PFSK-1 (cell line): ENCODE measurements around the gene GRIP1.

ENCODE experiments used
- FOXP2 ChIP-seq: optimal IDR thresholded peaks from 2 replicates; pipeline ENCODE3; 2011; ENCODE audit warnings: borderline replicate concordance, control low read depth, inconsistent platforms; ENCODE audit not compliant: insufficient read depth; ENCODE audit errors: extremely low read length, extremely low read depth
- POLR2AphosphoS5 ChIP-seq: IDR thresholded peaks from 2 replicates; pipeline ENCODE4 v1.6.1; 2012; ENCODE audit warnings: low read depth, mild to moderate bottlenecking, control low read depth, low read length, moderate library complexity
- SIN3A ChIP-seq: IDR thresholded peaks from 2 replicates; pipeline ENCODE4 v1.6.1; 2012; ENCODE audit warnings: mild to moderate bottlenecking, low read length, moderate library complexity, borderline replicate concordance; ENCODE audit not compliant: insufficient read depth
- TAF1 ChIP-seq: IDR thresholded peaks from 2 replicates; pipeline ENCODE4 v1.6.1; 2012; ENCODE audit warnings: low read length, control low read depth, borderline replicate concordance; ENCODE audit not compliant: insufficient read depth
- TF ChIP-seq, protein P1 (sequence below), 2 experiments: IDR thresholded peaks; 2 replicates each; pipeline versions ENCODE4 v1.6.1 to v1.8.0; 2011 to 2012; ENCODE audit warnings: low read depth in 2 of 2, low read length in 2 of 2, control low read depth in 1 of 2, inconsistent platforms in 1 of 2, mild to moderate bottlenecking in 1 of 2, moderate library complexity in 1 of 2; ENCODE audit not compliant: insufficient read depth in 1 of 2

DNA sequence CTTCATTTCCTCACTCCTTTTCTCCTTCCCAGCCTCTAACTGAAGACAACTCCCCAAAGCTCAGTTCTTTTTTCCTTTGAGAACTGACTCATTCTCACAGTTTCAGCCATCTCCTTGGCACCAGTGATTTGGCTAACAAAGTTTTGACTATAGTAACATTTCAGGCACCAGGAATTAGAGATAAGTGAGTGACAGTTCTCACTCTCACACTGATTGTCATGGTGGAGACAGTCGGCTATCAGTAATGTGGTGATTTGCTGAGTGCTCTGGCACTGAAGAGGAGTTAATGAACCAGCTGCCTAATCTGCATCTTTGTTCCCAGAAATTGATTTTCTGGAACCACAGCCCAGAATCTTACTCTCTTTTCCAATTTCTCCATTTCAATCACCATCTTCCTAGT is 347.1 kb downstream of the GRIP1 start:
- no peak for TF ChIP-seq POLR2AphosphoS5
- no peak for TF ChIP-seq TAF1
- TF ChIP-seq, protein P1, sequence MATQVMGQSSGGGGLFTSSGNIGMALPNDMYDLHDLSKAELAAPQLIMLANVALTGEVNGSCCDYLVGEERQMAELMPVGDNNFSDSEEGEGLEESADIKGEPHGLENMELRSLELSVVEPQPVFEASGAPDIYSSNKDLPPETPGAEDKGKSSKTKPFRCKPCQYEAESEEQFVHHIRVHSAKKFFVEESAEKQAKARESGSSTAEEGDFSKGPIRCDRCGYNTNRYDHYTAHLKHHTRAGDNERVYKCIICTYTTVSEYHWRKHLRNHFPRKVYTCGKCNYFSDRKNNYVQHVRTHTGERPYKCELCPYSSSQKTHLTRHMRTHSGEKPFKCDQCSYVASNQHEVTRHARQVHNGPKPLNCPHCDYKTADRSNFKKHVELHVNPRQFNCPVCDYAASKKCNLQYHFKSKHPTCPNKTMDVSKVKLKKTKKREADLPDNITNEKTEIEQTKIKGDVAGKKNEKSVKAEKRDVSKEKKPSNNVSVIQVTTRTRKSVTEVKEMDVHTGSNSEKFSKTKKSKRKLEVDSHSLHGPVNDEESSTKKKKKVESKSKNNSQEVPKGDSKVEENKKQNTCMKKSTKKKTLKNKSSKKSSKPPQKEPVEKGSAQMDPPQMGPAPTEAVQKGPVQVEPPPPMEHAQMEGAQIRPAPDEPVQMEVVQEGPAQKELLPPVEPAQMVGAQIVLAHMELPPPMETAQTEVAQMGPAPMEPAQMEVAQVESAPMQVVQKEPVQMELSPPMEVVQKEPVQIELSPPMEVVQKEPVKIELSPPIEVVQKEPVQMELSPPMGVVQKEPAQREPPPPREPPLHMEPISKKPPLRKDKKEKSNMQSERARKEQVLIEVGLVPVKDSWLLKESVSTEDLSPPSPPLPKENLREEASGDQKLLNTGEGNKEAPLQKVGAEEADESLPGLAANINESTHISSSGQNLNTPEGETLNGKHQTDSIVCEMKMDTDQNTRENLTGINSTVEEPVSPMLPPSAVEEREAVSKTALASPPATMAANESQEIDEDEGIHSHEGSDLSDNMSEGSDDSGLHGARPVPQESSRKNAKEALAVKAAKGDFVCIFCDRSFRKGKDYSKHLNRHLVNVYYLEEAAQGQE (IDR thresholded peaks at IDR 0.05; ENCODE audit: insufficient read depth in 1 of 2, low read depth in 2 of 2, low read length in 2 of 2): no peak
- no peak for TF ChIP-seq SIN3A
- TF ChIP-seq FOXP2: no peak
